ENCODE measurements around the gene TALDO1.

GRCh38 chr11:709109-709997, 37.9 kb upstream of the TALDO1 start:
- no peak for TF ChIP-seq CTCF (IDR thresholded peaks at IDR 0.05)
- TF ChIP-seq FOXK1 (CRISPR knock-in tag; IDR thresholded peaks at IDR 0.05) = no peak
- no peak for TF ChIP-seq USF2 (CRISPR knock-in tag; IDR thresholded peaks at IDR 0.05)
- TF ChIP-seq OVOL2 (CRISPR knock-in tag; IDR thresholded peaks at IDR 0.05; ENCODE audit: borderline replicate concordance) = no peak
- TF ChIP-seq ZNF671 (CRISPR knock-in tag; IDR thresholded peaks at IDR 0.05) = no peak
- no peak for TF ChIP-seq NR1H2 (CRISPR knock-in tag; IDR thresholded peaks at IDR 0.05)

All from WTC11 (cell line).